ENCODE measurements around the gene NCDN.
"Not testable (repeated sequence)": the region's sequence is repeated elsewhere in the genome, so short reads cannot be mapped to it uniquely, and the experiment has no call there.

Gene NCDN

DNA sequence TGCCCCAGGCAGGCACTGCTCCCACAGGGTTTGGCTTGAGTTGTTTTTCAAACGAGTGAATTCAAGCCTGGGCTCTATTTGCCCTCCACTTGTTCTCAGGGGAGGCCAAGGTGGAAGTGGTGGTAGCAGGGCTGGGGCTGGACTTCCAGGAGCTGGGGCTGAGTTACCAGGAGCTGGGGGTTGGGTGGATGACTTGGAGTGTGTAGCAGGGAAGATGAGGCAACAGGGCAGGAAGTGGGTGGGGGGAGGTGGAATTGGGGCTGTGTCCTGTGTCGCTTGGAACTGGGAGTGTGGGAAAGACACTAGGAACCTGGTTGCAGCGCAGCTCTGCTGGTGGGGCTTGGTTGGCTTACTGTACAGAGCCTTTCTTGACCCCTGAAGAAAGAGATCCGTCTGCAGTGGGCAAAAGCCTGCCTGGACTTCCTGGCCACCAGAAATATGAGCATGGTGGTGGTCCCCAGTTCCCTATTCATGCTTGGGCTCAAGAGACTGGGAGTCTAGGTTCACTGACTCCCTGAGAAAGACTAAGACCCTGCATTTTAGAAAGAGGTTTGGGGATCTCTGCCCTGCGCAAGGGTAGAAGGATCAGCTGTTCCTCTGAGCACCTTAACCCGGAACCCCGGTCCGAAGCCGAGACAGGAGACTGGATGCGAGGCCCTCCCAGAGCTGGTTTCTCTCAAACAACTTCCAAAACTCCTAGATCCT is 18.6 kb downstream of the NCDN start:
- TF ChIP-seq, protein P1, sequence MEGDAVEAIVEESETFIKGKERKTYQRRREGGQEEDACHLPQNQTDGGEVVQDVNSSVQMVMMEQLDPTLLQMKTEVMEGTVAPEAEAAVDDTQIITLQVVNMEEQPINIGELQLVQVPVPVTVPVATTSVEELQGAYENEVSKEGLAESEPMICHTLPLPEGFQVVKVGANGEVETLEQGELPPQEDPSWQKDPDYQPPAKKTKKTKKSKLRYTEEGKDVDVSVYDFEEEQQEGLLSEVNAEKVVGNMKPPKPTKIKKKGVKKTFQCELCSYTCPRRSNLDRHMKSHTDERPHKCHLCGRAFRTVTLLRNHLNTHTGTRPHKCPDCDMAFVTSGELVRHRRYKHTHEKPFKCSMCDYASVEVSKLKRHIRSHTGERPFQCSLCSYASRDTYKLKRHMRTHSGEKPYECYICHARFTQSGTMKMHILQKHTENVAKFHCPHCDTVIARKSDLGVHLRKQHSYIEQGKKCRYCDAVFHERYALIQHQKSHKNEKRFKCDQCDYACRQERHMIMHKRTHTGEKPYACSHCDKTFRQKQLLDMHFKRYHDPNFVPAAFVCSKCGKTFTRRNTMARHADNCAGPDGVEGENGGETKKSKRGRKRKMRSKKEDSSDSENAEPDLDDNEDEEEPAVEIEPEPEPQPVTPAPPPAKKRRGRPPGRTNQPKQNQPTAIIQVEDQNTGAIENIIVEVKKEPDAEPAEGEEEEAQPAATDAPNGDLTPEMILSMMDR (IDR thresholded peaks at IDR 0.05; ENCODE audit: borderline replicate concordance, insufficient read depth, low read depth, low read length), result no peak
- H3K4me3 ChIP-seq (ENCODE audit: low read depth, low read length), result no peak overlapping the region

DNA sequence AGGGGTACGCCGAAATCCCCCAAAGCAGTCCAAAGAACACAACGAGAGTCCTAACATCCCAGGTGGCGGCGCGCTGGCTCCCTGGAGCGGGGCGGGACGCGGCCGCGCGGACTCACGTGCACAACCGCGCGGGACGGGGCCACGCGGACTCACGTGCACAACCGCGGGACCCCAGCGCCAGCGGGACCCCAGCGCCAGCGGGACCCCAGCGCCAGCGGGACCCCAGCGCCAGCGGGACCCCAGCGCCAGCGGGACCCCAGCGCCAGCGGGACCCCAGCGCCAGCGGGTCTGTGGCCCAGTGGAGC is 19.1 kb downstream of the NCDN start:
- not testable (repeated sequence) for H3K4me3 ChIP-seq (ENCODE audit: low read depth, low read length)

GRCh38 chr1:35577071-35577998 is 19.7 kb downstream of the NCDN start:
- TF ChIP-seq, protein P1 (IDR thresholded peaks at IDR 0.05; ENCODE audit: borderline replicate concordance, insufficient read depth, low read depth, low read length), result no peak
- peak overlapping the region; percentile 54 for H3K4me3 ChIP-seq (ENCODE audit: low read depth, low read length)

DNA sequence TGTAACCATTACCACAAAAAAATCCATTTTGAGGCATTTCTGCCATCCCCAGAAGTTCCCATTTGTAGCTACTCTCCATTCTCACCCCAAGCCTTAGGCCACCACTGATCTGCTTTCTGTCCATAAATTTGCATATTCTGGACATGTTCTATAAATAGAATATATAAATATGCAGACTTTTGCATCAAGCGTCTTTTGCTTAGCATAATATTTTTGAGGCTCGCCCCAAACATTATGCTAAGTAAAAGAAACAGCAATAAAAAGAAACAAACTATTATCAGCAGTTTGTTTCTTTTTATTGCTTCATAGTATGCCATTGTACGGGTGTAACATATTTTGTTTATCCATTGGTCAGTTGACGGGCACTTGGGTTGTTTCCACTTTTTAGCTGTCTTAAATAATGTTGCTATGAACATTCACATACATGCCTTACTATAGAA is 23.4 kb downstream of the NCDN start:
- TF ChIP-seq, protein P1 (IDR thresholded peaks at IDR 0.05; ENCODE audit: borderline replicate concordance, insufficient read depth, low read depth, low read length), result no peak
- no peak overlapping the region for H3K4me3 ChIP-seq (ENCODE audit: low read depth, low read length)

DNA sequence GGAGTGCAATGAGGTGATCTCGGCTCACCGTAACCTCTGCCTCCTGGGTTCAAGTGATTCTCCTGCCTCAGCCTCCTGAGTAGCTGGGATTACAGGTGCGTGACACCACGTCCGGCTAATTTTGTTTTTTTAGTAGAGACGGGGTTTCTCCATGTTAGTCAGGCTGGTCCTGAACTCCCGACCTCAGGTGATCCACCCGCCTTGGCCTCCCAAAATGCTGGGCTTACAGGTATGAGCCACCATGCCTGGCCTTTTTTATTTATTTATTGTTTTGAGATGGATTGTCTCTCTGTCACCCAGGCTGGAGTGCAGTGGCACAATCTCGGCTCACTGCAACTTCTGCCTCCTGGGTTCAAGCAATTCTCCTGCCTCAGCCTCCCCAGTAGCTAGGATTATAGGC is 24.0 kb downstream of the NCDN start:
- not testable (repeated sequence) for H3K4me3 ChIP-seq (ENCODE audit: low read depth, low read length)

DNA sequence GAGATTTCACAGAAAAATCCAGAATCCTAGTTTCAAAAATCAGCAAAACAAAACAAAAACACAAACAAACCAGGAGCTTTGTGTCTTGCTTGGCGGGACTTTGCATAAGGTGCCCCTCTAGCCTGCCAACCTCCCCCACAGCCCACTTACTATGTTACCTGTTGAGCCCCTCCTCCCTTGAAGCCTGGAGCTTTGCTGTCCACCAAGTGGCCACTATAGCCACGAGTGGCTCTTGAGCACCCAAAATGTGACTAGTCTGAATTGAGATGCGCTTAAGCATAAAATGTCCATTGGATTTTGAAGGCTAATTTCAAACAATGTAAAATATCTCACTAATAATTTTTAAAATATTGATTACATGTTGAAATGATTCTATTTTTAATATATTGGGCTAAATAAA is 27.7 kb downstream of the NCDN start:
- H3K4me3 ChIP-seq (ENCODE audit: low read depth, low read length), result no peak overlapping the region
- TF ChIP-seq, protein P1 (IDR thresholded peaks at IDR 0.05; ENCODE audit: borderline replicate concordance, insufficient read depth, low read depth, low read length), result no peak

DNA sequence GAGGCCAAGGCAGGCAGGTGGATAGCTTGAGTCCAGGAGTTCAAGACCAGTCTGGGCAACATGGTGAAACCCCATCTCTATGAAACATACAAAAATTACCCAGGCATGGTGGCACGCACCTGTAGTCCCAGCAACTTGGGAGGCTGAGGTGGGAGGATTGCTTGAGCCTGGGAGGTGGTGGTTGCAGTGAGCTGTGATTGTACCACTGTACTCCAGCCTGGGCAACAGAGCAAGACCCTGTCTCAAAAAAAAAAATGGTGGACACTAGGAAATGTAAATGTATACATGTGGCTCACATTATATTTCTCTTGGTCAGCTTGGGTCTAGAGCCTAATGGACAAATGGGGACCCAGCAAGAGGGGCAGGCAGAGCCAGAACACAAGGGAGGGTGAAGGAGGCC is 28.2 kb downstream of the NCDN start:
- not testable (repeated sequence) for H3K4me3 ChIP-seq (ENCODE audit: low read depth, low read length)

- TF ChIP-seq, protein P1 (IDR thresholded peaks at IDR 0.05; ENCODE audit: borderline replicate concordance, insufficient read depth, low read depth, low read length), result no peak
- H3K4me3 ChIP-seq (ENCODE audit: low read depth, low read length), result no peak overlapping the region
These were observed 29.2 kb downstream of the NCDN start for GRCh38 chr1:35586808-35587207.

Data from GM12875 (cell line).